Lower lobe of right lung (tissue), 2 donors: Measurements from ENCODE around the gene SLPI. TPM values are rescaled to one million over a fixed set of nuclear protein-coding genes. Genes with fewer than 3 reads are reported as not detected.

ENCODE experiments used
- ATAC-seq, 2 donors: fragments of 200-7000 bp; cut with Tn5 transposase; one replicate each; pipeline ENCODE4 v1.9.1; 2020 to 2022; ENCODE audit warnings: mild to moderate bottlenecking in 2 of 2, moderate library complexity in 2 of 2
- DNase-seq: peaks from one replicate; pipeline ENCODE4 v3.0.0-alpha.2; 2020
- H3K27ac ChIP-seq: fragments of 200-600 bp; one replicate; pipeline ENCODE4 v1.8.0; 2022
- H3K27me3 ChIP-seq: fragments of 200-600 bp; one replicate; pipeline ENCODE4 v1.8.0; 2022; ENCODE audit warnings: low read depth
- H3K36me3 ChIP-seq: fragments of 200-600 bp; one replicate; pipeline ENCODE4 v1.8.0; 2022; ENCODE audit warnings: mild to moderate bottlenecking
- H3K4me1 ChIP-seq: fragments of 200-600 bp; one replicate; pipeline ENCODE4 v1.8.0; 2022
- H3K4me3 ChIP-seq: fragments of 200-600 bp; one replicate; pipeline ENCODE4 v1.8.0; 2022; ENCODE audit warnings: mild to moderate bottlenecking
- H3K9me3 ChIP-seq: fragments of 200-600 bp; one replicate; pipeline ENCODE4 v1.8.0; 2022
- intact Hi-C: fragments of 100-400 bp; cut with DNase I; formaldehyde crosslinking; loops from one replicate; pipeline ENCODE4 v1.11.0; 2022
- total RNA-seq: library from RNA; stranded (reverse); fragmentation: NEBNext Ultra II Directional; extraction: Animal tissue kit (Norgen Biotek cat#: 25700); gene quantifications from one replicate; pipeline ENCODE4 v1.2.1, GENCODE V29; 2021
- TF ChIP-seq, protein P1 (sequence below): fragments of 200-600 bp; IDR thresholded peaks from one replicate; pipeline ENCODE4 v1.8.0; 2022; ENCODE audit warnings: antibody characterized with exemption, mild to moderate bottlenecking
- donor health status: DM: no; HTN: yes; CAD: no; lungs with severe emphysema.

The SLPI gene
- total RNA-seq, 1 donor from 2014 or later: 1,714 TPM

DNA sequence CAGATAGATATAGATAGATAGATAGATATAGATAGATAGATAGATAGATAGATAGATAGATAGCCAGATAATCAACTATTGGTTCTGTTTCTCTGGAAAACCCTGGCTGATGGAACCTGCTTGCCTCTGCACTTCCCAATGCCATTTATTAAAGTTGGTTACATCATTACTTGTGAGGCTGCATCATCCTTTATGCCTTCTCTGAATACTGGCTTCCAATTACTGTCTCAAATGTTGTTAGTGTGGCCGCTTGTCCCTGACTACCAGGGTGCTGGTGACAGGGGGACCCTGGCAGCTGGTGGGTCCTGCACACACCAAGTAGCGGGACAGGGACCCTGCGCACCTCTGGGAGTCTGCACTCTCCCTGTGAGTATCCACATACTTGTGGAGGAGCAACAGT lies 3.9 kb upstream of the SLPI start:
- no peak for DNase-seq
- H3K9me3 ChIP-seq: no peaks in the 10 kb centered on the region
- no peak overlapping the region for H3K4me3 ChIP-seq
- H3K4me1 ChIP-seq: peaks cover 15% of the 10 kb centered on the region
- no peak for ATAC-seq
- intact Hi-C loops: no loop called here
- H3K27ac ChIP-seq: no peak overlapping the region
- H3K27me3 ChIP-seq: no peaks in the 10 kb centered on the region
- H3K36me3 ChIP-seq: no peaks in the 10 kb centered on the region
- TF ChIP-seq, protein P1, sequence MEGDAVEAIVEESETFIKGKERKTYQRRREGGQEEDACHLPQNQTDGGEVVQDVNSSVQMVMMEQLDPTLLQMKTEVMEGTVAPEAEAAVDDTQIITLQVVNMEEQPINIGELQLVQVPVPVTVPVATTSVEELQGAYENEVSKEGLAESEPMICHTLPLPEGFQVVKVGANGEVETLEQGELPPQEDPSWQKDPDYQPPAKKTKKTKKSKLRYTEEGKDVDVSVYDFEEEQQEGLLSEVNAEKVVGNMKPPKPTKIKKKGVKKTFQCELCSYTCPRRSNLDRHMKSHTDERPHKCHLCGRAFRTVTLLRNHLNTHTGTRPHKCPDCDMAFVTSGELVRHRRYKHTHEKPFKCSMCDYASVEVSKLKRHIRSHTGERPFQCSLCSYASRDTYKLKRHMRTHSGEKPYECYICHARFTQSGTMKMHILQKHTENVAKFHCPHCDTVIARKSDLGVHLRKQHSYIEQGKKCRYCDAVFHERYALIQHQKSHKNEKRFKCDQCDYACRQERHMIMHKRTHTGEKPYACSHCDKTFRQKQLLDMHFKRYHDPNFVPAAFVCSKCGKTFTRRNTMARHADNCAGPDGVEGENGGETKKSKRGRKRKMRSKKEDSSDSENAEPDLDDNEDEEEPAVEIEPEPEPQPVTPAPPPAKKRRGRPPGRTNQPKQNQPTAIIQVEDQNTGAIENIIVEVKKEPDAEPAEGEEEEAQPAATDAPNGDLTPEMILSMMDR: no peak

DNA sequence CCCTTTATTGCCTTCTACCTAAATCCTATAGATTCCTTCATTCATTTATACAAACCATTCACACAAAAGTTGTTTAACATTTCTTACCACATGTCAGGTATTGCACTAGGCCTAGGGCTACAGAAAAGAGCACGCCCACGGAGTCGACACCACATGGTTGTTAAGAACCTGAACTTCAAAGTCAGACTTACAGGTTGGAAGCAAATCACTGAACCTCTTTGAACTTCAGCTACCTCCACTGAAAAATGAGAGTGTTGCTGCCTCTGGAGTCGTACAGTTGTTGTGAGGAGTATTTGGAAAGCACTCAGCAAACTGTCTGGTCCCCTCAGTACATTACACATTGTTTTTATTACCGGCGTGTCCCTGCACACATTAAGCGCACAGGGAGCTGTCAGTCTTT lies 3.3 kb upstream of the SLPI start:
- H3K27me3 ChIP-seq: no peaks in the 10 kb centered on the region
- no peak overlapping the region for H3K4me3 ChIP-seq
- DNase-seq (no peak), ATAC-seq (no peak)
- H3K27ac ChIP-seq: no peak overlapping the region
- H3K4me1 ChIP-seq: peaks cover 15% of the 10 kb centered on the region
- no peaks in the 10 kb centered on the region for H3K9me3 ChIP-seq
- TF ChIP-seq, protein P1: no peak
- no peaks in the 10 kb centered on the region for H3K36me3 ChIP-seq
- intact Hi-C loops: no loop called here

DNA sequence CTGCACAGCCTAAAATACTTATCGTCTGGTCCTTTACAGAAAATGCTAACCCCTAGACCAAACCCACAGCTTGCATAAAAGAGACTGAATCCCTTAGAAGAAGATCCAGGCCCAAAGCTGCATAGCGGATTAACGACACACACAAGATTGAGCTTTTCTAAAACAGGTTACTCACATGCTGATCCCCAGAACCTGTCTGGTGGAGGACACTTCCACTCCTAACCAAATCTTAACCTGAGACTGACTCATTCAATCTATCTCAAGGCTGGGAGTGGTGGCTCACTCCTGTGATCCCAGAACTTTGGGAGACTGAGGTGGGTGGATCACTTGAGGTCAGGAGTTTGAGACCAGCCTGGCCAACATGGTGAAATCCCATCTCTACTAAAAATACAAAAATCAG lies 2.8 kb upstream of the SLPI start:
- intact Hi-C loops: no loop called here
- Histone ChIP-seq H3K36me3 (no peaks in the 10 kb centered on the region), H3K27ac (no peak overlapping the region), H3K27me3 (no peaks in the 10 kb centered on the region), H3K4me1 (peaks cover 15% of the 10 kb centered on the region), H3K9me3 (no peaks in the 10 kb centered on the region), H3K4me3 (no peak overlapping the region)
- TF ChIP-seq, protein P1: no peak
- DNase-seq (no peak), ATAC-seq (no peak)

DNA sequence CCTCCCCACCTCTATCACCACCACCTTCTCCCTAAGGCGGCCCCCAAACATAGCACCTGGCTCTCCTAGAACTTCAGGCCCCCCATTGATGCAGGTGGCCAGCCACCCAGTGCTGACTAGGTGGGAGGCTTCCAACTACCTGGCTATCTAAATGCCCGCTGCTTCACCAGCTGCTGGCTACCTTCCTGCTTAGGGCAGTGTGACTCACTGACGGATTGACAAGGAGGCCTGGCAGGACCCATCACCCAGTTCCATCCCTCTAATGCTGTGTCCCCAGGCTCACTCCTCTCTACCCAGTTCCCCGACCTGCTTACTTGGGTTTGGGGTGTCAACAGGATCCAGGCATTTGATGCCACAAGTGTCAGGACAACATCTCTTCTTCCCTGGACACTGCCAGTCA lies 1.1 kb downstream of the SLPI start:
- ATAC-seq (peak; percentile 41 to 51), DNase-seq (no peak)
- no peaks in the 10 kb centered on the region for H3K27me3 ChIP-seq
- peak overlapping the region; percentile 64 for H3K27ac ChIP-seq
- intact Hi-C loops: no loop called here
- no peaks in the 10 kb centered on the region for H3K9me3 ChIP-seq
- H3K36me3 ChIP-seq: no peaks in the 10 kb centered on the region
- peak overlapping the region; percentile 52 for H3K4me3 ChIP-seq
- H3K4me1 ChIP-seq: peaks cover 23% of the 10 kb centered on the region
- TF ChIP-seq, protein P1: no peak

DNA sequence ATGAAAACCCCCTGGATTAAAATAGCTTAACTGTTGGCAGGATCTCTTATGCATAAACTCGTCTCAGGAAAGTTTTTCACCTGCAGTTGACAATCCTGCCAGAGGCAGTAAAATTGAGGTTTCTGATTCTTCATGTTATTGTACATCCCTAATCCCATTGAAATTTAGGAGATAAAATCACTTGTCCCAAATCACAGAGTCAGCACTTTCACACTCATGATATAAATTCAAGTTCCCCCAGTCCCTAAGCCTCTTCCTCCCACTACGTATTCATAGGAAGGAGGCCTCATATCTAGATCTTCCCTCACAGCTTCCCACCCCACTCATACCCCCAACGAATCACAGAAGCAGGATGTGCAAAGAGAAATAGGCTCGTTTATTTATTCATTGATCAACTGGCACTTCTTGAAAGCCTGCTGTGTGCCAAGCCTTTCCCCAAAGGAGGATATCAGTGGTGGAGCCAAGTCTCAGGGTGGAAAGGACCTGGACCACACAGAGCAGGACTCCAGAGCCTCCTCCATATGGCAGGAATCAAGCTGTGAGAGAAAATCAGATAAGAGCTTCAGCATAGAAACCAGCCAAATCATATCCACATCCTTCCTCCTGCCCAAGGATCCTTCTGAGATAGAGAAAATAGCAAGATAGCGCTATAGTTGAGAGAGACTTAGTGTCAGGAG lies 2.3 kb downstream of the SLPI start:
- intact Hi-C loops: no loop called here
- Histone ChIP-seq H3K27me3 (no peaks in the 10 kb centered on the region), H3K27ac (no peak overlapping the region), H3K9me3 (no peaks in the 10 kb centered on the region), H3K36me3 (no peaks in the 10 kb centered on the region), H3K4me1 (peaks cover 32% of the 10 kb centered on the region), H3K4me3 (peak overlapping the region; percentile 52)
- DNase-seq (no peak), ATAC-seq (no peak)
- TF ChIP-seq, protein P1: no peak
